NCI-H146 treated with DMSO at 0.1 percent for 48 hours (cell line): ENCODE data around the gene ELMOD2.
"Not testable (repeated sequence)": the region's sequence is repeated elsewhere in the genome, so short reads cannot be mapped to it uniquely, and the experiment has no call there.

Experiments
- DNase-seq: peaks from one replicate; lab custom pipeline; 2025; ENCODE audit not compliant: unreplicated experiment; lab: John Stamatoyannopoulos, UW

The ELMOD2 gene, protein sequence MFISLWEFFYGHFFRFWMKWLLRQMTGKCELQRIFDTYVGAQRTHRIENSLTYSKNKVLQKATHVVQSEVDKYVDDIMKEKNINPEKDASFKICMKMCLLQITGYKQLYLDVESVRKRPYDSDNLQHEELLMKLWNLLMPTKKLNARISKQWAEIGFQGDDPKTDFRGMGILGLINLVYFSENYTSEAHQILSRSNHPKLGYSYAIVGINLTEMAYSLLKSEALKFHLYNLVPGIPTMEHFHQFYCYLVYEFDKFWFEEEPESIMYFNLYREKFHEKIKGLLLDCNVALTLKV

DNA sequence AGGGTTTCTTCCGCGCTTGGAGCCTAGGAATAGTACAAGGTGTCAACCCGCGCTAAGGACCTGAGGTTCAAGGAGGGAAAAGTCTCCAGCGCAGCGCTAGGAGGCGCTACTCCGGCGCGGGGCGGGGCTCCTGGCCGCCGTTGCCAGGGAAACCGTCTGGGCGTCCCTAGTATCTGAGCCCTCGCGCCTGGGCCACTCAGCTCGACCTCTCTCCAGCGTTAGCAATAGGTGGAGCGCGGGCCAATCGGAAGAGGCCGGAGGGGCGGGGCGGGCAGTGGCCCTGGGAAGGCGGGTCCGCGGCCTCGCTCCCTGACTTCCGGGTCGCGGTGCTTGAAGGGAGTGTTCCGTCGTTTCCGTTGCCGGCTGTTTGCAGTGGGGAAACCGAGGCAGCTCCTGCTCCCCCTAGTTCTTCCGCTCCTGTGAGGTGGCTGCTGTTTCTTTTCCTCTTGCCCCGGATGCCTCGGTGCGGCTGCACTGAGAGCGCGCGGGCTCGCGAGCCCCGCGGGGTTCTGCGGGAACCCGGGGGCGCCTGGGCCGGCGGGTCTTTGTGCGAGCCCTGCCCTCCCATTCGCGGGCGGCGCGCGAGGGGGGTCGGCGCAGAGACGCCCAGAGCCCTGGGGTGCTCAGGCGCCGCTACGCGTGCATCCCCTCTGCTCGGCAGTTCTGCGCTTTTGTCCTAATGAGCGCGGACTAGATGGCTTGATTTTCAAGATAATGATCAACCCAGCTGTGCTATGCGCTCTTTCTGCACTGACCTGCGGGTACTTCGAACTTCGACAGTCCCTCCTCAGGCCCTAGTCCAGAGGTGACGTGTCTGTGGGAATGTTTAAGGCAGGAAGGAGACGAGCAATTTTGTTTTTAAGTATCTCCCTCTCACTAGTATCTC is at the start of gene ELMOD2:
Gene ELMOD2 (plus strand): TSS at position 312 of the 886 bp plus-strand sequence. CDS start 1,261 bp downstream, outside the sequence.
- DNase-seq = peak; percentile 86

DNA sequence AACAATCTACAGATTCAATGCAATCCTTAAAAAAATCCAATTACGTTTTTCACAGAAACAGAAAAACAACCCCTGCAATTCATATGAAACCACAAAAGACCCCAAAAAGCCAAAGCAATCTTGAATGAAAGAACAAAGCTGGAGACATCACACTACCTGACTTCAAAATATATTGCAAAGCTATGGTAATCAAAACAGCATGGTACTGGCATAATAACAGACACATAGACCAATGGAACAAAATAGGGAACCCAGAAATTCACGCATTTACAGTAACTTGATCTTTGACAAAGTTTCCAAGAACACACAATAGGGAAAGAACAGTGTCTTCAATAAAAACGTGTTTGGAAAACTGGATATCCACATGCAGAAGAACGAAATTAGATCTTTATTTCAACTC is 40.5 kb upstream of the ELMOD2 start:
- no peak for DNase-seq

DNA sequence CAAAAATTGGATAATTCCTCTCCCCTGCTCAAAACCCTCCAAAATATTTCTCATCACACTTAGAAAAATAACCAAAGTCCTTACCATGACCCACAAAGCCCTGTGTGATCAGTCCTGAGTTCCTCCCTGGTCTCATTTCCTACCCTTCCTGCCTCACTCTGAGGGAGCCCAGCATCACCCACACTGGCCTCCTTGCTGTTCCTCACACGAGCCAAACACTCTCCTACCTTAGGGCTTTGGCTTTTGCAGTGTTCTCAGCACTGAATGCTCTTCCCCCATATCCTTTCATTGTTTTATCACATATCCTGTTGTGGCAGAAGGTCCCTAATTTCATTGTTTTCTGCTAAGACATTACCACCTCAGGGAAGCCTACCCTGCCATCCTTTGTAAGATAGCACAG is 38.0 kb upstream of the ELMOD2 start:
- DNase-seq = no peak

DNA sequence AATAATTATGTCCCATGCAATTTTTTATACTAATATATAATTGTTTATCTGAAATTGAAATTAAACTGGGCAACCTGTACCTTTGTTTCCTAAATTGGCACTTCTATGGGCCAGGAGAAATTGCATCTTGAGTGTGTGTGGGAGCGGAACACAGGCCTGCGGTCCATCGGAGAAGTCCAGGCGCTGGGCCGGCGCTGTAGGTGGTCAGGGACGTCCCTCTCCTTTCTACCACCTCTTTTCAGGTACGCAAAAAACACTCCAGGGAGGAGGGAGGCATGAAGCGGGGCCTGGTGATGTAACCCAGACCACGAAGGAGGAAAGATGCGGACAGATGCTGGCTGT is 26.6 kb upstream of the ELMOD2 start:
- no peak for DNase-seq

DNA sequence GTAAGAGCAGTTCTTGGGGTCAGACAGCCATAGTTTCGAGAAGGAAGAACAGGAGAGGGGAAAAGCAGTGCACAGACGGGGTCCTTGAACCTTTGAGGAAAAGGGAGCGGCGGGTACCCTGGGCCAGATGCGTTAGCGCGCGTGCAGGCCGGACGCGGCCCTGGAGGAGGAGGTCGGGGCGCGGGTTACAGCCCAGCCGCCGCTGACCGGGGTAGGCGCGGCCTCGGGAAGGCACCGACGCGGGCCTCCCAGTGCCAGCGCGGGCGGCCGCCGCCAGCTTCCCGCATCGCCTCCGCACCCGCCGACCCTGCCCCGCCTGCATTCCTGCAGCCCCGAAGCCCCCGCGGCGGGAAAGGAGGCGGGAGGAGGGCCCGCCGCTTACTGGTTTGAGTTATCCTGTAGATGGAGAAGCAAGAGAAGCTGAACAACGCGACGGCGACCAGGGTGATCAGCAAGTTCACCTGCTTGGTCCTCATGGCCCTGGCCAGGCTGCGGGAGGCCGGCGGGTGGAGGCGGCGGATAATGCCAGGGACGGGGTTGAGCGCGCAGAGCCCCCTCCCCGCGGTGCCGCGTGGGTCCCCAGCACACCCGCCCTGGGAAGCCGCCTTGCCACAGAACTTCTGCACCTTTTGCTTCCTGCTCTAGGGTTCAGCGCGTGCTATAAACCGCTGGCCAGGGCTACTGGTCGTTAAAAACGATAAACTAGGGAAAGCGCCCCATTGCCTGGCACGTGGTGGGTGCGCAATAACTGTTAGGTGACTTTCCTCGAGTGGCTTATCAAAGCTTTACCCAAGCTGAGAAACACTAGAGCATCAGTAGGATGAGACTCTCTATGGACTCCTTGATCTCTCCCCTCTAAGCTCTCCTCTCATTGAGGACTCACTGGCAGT is 26.0 kb upstream of the ELMOD2 start, which contains the start of gene MGAT4D:
Gene MGAT4D (minus strand): TSS at position 547 of the 890 bp plus-strand sequence. CDS start 71 bp downstream, at position 476.
- DNase-seq = no peak

DNA sequence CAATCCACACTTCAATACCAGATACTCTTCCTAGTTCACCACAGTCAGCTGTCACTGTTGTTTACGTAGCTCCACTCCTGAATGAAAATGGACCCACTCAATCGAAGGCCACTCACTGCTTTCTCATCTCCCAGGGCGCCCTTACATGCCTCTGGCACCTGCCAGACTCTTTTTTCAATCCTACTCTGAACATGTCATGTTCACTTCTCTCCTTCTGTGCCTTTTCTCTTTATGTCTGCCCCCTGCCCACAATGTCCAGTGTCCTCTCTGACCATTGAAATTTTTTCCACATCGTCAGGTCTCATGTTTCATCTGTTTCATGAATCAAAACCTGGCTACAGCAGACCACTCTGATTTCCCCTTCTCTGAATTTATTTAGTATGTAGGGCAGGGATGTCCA is 24.6 kb upstream of the ELMOD2 start:
- DNase-seq = no peak

DNA sequence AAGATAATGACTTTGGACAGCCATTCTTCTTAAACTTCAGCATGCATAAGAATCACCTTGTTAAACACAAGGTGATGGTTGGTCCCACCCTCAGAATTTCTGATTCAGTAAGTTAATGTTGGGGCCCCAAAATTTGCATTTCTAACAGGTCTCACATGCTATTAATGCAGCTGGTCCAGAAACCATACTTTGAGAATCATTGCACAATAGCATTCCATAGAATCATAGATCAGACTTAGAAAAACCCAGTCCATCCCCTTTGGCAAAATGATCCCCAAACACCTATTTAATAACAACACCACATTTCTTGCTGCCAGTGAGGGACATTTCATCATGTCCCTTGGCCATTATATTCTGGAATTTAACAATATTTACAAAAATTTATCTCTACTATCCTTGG is 19.7 kb upstream of the ELMOD2 start:
- no peak for DNase-seq

DNA sequence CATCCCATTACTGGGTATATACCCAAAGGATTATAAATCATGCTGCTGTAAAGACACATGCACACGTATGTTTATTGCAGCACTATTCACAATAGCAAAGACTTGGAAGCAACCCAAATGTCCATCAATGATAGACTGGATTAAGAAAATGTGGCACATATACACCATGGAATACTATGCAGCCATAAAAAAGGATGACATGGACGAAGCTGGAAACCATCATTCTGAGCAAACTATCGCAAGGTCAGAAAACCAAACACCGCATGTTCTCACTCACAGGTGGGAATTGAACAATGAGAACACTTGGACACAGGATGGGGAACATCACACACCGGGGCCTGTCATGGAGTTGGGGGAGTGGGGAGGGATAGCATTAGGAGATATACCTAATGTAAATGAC is 10.2 kb upstream of the ELMOD2 start:
- DNase-seq = not testable (repeated sequence)

DNA sequence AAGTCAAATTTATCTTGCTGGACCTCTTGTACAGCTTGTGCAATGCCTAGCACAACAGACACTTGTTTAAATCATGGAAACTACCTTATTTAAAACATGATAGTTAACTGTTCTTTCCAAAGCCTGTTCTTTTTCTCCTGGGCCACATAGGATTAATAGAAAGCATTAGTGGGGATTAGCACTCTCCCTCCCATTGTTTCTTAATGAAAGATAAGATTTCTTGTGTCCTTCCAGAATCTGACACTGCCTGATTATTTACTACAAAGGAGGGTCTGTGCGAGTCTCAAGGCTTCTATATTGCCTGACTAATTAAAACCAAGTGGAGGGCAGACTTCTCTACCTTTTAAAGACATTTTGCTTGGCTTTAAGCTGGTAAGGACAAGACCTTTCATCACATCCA is 8.5 kb upstream of the ELMOD2 start:
- DNase-seq = no peak

DNA sequence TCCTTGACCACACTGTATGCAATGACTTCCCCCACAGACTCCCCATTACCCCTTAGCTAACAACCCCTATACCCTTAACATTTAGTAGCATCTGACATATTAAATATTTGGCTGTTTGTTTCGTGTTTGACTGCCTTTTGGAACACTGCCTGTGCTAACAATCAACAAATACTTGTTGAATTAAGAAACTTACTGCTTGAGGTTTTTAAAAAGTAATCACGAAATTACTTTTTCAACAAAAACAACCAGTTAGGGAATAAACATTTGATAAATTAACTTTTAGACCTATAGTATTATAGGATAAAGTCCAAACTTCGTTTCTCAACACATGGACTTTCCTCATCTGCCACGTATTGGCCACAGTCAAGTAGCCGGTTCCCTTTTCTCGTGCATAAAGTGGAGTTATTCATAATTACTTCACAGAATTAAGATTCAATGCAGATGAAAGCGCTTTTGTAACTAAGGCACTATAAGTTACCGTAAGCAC is 555 bp upstream of the ELMOD2 start:
- DNase-seq = no peak

DNA sequence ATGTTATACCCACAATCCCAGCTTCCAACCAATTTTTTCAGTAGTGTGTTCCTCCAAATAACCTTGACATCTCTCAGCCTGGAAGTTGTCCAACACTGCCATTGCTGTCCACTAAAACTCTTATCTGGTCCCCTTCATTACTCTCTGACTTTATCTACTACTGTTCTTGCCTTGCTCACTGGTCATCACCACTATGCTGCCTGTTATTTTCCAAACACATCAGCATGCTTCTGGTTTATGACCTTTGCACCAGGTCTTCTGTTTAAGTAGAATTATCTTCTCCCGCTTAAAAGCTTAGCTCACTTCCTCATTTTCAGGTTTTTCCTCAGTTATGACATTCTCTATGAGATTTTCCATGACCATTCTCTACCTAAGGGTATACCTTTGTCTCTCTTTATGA is 5.5 kb downstream of the ELMOD2 start:
- no peak for DNase-seq

DNA sequence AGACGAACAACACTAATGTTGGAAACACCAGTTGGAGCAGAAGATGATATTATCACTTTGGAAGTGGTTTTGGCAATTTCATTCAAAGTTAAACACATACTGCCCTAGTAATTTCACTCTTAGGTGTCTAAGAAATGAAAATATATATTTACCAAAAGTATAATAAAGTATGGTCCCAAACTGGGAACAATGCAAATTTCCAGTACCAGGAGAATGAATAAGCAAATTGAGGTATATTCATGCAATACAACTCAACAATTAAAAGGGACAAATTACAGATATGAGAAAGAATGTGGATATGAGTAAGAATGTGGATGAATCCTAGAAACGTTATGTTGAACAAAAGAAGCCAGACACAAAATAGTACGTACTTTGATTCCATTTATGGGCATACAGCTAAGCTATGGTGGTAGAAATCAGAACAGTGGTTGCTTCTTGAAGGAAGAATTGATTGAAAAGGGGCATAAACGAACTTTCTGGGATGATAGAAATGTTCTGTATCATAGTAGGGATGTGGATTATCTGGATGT is 10.0 kb downstream of the ELMOD2 start:
- no peak for DNase-seq

DNA sequence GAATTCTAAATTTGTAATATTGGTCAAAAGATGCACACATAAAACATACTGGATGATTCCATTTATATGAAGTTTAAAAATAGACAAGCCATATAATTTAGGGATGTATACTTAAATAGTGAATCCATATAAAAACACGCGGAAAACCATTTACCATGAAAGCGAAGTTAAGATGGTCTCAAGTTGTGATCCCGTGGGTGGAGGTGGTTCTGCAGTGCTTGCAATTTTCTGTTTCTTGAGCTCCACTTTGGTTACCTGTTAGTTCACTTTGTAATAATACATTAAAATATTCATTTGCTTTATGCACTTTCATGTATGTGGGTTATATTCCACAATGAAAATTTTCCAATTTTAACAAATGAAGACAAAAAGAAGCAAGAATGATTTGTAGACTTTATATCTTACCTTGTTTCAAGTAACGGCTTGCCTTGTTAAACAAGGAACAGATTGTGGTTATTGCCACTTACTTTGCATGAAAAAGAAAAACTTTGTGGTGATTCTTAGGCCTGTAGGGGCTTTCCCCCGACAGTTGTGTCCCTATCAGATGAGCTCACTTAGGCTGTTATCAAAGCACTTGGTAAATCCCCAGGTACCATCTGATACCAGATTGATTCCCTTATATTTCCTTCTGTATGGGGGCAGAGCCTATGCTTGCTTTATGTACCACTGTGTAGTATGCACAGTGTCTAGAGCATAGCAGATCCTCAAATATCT is 32.6 kb downstream of the ELMOD2 start:
- DNase-seq = no peak

DNA sequence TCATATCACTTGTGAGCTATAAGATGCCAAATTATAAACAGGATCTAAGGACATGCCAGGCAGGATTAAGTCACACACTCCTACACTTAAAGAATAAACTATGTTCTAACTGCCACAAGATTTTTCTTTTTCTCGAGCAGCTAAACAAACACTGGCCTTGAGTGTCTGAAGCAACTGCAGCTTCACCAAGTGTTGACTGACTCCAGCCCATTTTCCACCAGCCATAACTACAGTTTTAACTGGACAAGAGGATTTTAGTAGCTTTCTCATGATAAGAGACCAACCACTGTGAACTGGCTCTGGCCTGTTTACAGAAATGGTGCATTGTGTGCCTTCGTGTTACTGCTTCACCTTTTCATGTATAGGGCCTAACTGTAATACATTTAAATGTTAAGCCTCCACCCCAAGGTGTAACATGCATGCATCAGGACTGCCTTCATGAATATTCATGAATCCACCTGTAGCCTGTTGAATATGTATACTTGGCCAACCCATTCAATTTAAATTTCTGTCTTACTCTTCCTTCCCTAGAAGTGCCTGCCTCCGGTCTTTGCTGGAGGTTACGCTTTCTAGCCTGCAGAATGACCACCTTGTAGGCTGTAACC is 34.0 kb downstream of the ELMOD2 start:
- DNase-seq = no peak

DNA sequence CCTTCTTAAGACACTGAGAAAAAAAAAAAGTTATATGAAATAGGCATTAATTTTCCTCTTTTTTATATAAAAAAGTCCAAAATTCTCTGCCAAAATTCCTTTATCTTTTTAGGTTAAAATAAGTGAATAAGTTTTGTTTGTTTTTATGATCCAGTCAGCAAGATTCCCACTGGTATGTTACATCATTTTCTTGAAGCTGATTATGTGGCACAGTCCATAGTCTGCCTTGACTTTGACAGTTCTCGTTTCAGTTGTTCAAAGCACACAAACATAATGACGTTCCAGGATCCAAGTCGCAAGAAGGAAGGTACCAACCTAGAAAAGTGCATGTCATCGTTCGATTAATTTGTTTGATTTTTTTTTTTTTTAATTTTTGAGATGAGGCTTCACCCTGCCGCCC is 35.7 kb downstream of the ELMOD2 start:
- DNase-seq = no peak

DNA sequence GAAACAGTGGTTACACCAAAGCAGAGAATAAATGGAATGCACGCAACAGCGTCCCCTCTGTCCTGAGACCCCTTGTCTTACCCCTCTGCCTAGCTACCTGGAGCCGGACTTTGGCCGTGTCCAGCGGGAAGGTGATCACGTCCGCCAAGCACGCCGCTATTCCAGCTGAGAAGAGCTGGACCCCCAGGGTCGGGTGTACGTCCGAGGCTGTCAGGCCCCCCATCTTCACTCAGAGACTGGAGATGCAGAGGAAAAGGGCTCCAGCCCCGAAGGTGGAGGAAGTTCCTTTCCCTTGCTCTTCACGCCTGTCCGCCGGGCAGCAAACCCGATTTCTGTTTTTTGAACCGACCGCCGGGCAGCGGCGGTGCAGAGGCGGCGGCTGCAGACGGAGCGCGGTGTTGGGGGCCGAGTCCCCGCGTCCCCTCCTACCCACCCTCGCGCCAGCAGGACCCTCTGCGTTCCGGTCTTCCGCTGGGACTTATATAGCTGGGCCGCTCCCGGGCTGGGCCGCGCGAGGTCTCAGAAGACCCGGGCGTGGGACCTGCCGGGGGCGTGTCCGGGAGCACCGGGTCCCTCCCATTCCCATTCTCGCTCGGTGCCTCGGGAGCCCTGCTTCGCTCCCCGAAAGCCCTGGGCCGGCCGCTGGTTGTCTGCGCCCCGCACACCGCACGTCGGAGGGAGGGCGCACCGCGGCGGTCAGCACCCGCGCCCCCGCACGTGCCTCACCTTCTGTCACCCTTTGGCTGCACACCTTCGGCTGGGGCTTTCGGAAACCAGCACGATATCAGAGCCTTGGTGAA is 44.7 kb downstream of the ELMOD2 start, which contains the start of gene UCP1:
Gene UCP1 (minus strand): TSS at position 455 of the 800 bp plus-strand sequence. CDS start 232 bp downstream, at position 223.
- no peak for DNase-seq

DNA sequence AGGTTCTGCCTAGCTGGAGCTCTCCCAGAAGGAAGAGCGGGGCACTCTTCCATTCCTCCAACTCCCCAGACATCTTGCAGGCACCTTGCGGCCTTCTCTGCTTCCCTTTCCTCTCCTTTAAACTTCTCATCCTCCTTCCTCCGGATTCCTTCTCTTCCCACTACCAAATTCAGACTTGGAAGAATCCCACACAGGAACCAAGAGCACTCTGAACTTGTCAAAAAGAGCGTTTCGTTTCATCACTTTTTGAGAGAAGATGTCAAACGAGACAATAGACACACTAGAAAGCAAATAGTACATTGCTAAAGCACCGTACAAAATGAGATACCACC is 45.3 kb downstream of the ELMOD2 start:
- DNase-seq = no peak

DNA sequence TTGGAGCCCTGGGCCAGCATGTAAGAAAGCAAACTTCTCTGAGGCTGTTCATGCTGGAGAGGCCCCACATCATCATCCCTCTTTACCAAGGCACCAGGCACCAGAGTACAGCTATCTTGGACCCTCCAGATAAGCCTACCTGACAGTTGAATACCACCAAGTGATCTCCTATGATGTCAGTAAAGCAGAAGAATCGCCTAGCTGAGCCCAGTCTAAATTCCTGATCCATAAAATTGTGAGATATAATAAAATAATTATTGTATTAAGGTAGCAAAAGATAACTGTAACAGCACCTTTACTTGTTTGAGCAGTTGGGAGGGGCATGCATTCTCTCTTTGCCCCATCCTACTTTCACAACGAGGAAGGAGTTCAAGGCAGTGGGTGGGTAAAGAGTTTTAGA is 47.7 kb downstream of the ELMOD2 start:
- no peak for DNase-seq

DNA sequence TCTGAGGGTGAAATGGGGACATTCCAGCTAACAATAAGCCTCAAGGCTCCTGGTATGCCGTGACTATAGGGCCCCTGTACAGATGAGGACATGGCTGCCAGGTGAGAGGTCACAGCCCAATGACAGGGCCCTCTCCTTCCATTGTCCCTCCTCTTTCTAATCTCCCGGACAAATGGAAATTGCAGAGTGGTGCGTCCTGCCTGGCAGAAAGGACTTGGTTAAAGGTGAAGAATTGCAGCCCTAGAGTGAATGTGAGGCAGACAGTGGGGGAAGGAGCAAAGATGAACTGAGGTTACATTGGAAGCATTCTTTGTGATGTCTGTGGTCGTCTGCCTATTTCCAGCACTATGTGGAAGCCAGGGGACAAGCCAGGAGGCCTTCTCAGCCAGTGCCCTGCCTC is 51.5 kb downstream of the ELMOD2 start:
- DNase-seq = no peak
